AG04449 (cell line): ENCODE results near the gene CCDC181.

Experiments used
- CTCF ChIA-PET: fragments of 350-600 bp; formaldehyde crosslinking; extraction: SDS; loops from one replicate; lab custom pipeline; 2021; ENCODE audit warnings: antibody characterized with exemption; lab: Yijun Ruan, JAX
- POLR2A ChIA-PET: fragments of 400-600, 350-600 bp; formaldehyde crosslinking; extraction: SDS; loops from one replicate; lab custom pipeline; 2020; ENCODE audit warnings: antibody characterized with exemption, inconsistent platforms; lab: Yijun Ruan, JAX
- DNase-seq: peaks from one replicate; pipeline ENCODE4 v3.0.0-alpha.2; 2010; ENCODE audit warnings: low read depth, low spot score
- H3K4me3 ChIP-seq: 2 replicates; pipeline ENCODE4 v1.5.1; 2011; ENCODE audit warnings: low read depth, mild to moderate bottlenecking, control low read depth, low read length
- CTCF ChIP-seq: IDR thresholded peaks from one replicate; pipeline ENCODE4 v1.5.1; 2011; ENCODE audit warnings: mild to moderate bottlenecking, moderate library complexity, low read length, control low read depth, inconsistent platforms; ENCODE audit not compliant: insufficient read depth; ENCODE audit errors: missing control alignments

CCDC181 gene

GRCh38 chr1:169347688-169348382, 79.4 kb downstream of the CCDC181 start:
- ChIA-PET POLR2A (no interaction called here), CTCF (interaction anchor here (0.8 to 11.2 kb wide), 38 partner anchors 9 to 1006 kb away, joined by 3 to 122 read pairs (median 4); partner anchors contain the start of gene ATP1B1)
- no peak overlapping the region for H3K4me3 ChIP-seq
- no peak for TF ChIP-seq CTCF
- no peak for DNase-seq

- CTCF ChIA-PET = interaction anchor here (1.1 to 11.2 kb wide), 2 partner anchors 233 to 741 kb away, joined by 3 to 122 read pairs; no protein-coding TSS in a partner anchor
- H3K4me3 ChIP-seq = no peak overlapping the region
- DNase-seq = no peak
- TF ChIP-seq CTCF = no peak
- POLR2A ChIA-PET = no interaction called here
Observed at GRCh38 chr1:169346036-169346589, 81.2 kb downstream of the CCDC181 start.

GRCh38 chr1:169345511-169345910, 81.8 kb downstream of the CCDC181 start:
- CTCF ChIA-PET = interaction anchor here (11.2 kb wide), 1 partner anchor 740 kb away, joined by 122 read pairs; no protein-coding TSS in a partner anchor
- no peak for TF ChIP-seq CTCF
- no peak overlapping the region for H3K4me3 ChIP-seq
- DNase-seq = no peak
- POLR2A ChIA-PET = no interaction called here
